Left lung (tissue), 10 donors: ENCODE results near the gene MOB3B. TPM values are rescaled to one million over a fixed set of nuclear protein-coding genes. Genes with fewer than 3 reads are reported as not detected.

ENCODE experiments used
- ATAC-seq: fragments of 200-7000 bp; cut with Tn5 transposase; one replicate; pipeline ENCODE4 v1.9.1; 2020; ENCODE audit warnings: moderate library complexity
- DNase-seq, 4 donors: peaks; one replicate each; pipeline ENCODE4 v3.0.0-alpha.2; 2013 to 2020
- H3K27ac ChIP-seq, 2 donors: fragments of 200-600 bp; sonication (generic) in 1 of 2; one replicate each; pipeline versions ENCODE4 v1.5.0 to v1.8.0; 2020 to 2021
- H3K27me3 ChIP-seq, 2 donors: fragments of 200-600 bp; sonication (generic) in 1 of 2; one replicate each; pipeline versions ENCODE4 v1.5.0 to v1.8.0; 2020 to 2021
- H3K36me3 ChIP-seq, 2 donors: fragments of 200-600 bp; sonication (generic) in 1 of 2; one replicate each; pipeline versions ENCODE4 v1.5.0 to v1.8.0; 2020 to 2021
- H3K4me1 ChIP-seq, 2 donors: fragments of 200-600 bp; one replicate each; pipeline ENCODE4 v1.8.0; 2021
- H3K4me3 ChIP-seq, 2 donors: fragments of 200-600 bp; sonication (generic) in 1 of 2; one replicate each; pipeline versions ENCODE4 v1.5.0 to v1.8.0; 2020 to 2021; ENCODE audit warnings: mild to moderate bottlenecking in 1 of 2
- H3K9me3 ChIP-seq, 2 donors: fragments of 200-600 bp; sonication (generic) in 1 of 2; one replicate each; pipeline versions ENCODE4 v1.5.0 to v1.8.0; 2020 to 2021
- CTCF ChIP-seq, 2 donors: fragments of 200-600 bp; sonication (generic) in 1 of 2; IDR thresholded peaks; one replicate each; pipeline versions ENCODE4 v1.5.0 to v1.8.0; 2021; ENCODE audit warnings: antibody characterized with exemption in 2 of 2
- intact Hi-C, 2 donors: fragments of 100-400 bp; cut with DNase I; formaldehyde crosslinking; loops; one replicate each; pipeline versions ENCODE4 v1.11.2 to v1.14.2; 2022
- polyA plus RNA-seq, 6 donors: library from polyadenylated mRNA; unstranded; fragments of 120-200 nt; gene quantifications; one replicate each; pipeline ENCODE4 v1.2.1, GENCODE V29; 2013; ENCODE audit not compliant: insufficient read length in 6 of 6
- total RNA-seq, 2 donors: library from RNA; stranded (reverse); fragmentation: NEBNext Ultra II Directional; extraction: Animal tissue kit (Norgen Biotek cat#: 25700); gene quantifications; one replicate each; pipeline ENCODE4 v1.2.1, GENCODE V29; 2021
- donor health status: DM: no; HTN: yes; CAD: no.
- donor health status: DM: no; HTN: no; CAD: no.

MOB3B gene
- total and polyA plus RNA-seq, 8 donors, result 7.2 to 18.3 (median 15.8) TPM

- intact Hi-C loops, result loop anchor here (5.0 to 10.0 kb wide), 2 partner anchors 189 to 196 kb away; partner anchors contain the start of gene MOB3B (in 1 of the 2)
- Histone ChIP-seq H3K27ac (peak overlapping the region; percentile 48 to 62), H3K9me3 (no peaks in the 10 kb centered on the region), H3K4me3 (no peak overlapping the region), H3K27me3 (no peaks in the 10 kb centered on the region), H3K4me1 (peaks cover 17 to 34% of the 10 kb centered on the region in 2 donors), H3K36me3 (no peaks in the 10 kb centered on the region)
- ATAC-seq (peak; percentile 3), DNase-seq (no peak)
- no peak for TF ChIP-seq CTCF (IDR thresholded peaks at IDR 0.05)
These were observed 191.1 kb downstream of the MOB3B start for GRCh38 chr9:27338527-27338903.

- Histone ChIP-seq H3K27ac (peak overlapping the region; percentile 48 to 62), H3K9me3 (no peaks in the 10 kb centered on the region), H3K4me3 (no peak overlapping the region), H3K36me3 (no peaks in the 10 kb centered on the region), H3K4me1 (peaks cover 19 to 37% of the 10 kb centered on the region in 2 donors), H3K27me3 (no peaks in the 10 kb centered on the region)
- DNase-seq, result peak in 1 of 4 donors; percentile 69
- peak; percentile 66 for ATAC-seq
- no peak for TF ChIP-seq CTCF (IDR thresholded peaks at IDR 0.05)
- intact Hi-C loops, result loop anchor here (5.0 to 10.0 kb wide), 2 partner anchors 189 to 197 kb away; partner anchors contain the start of gene MOB3B (in 1 of the 2)
These were observed 191.6 kb downstream of the MOB3B start for GRCh38 chr9:27337833-27338526.

GRCh38 chr9:27337236-27337635 is 192.4 kb downstream of the MOB3B start:
- Histone ChIP-seq H3K36me3 (no peaks in the 10 kb centered on the region), H3K9me3 (no peaks in the 10 kb centered on the region), H3K4me1 (peaks cover 19 to 37% of the 10 kb centered on the region in 2 donors), H3K4me3 (no peak overlapping the region), H3K27ac (no peak overlapping the region), H3K27me3 (no peaks in the 10 kb centered on the region)
- no peak for TF ChIP-seq CTCF (IDR thresholded peaks at IDR 0.05)
- intact Hi-C loops, result loop anchor here (5.0 to 10.0 kb wide), 2 partner anchors 190 to 198 kb away; partner anchors contain the start of gene MOB3B (in 1 of the 2)
- ATAC-seq, result no peak
- DNase-seq, result no peak

- intact Hi-C loops, result loop anchor here (5.0 to 10.0 kb wide), 2 partner anchors 190 to 198 kb away; partner anchors contain the start of gene MOB3B (in 1 of the 2)
- Histone ChIP-seq H3K27me3 (no peaks in the 10 kb centered on the region), H3K4me3 (no peak overlapping the region), H3K27ac (no peak overlapping the region), H3K4me1 (peaks cover 19 to 37% of the 10 kb centered on the region in 2 donors), H3K9me3 (no peaks in the 10 kb centered on the region), H3K36me3 (no peaks in the 10 kb centered on the region)
- TF ChIP-seq CTCF (IDR thresholded peaks at IDR 0.05), result no peak
- ATAC-seq (no peak), DNase-seq (peak in 1 of 4 donors; percentile 71)
These were observed 192.8 kb downstream of the MOB3B start for GRCh38 chr9:27336829-27337228.

GRCh38 chr9:27336126-27336525 is 193.5 kb downstream of the MOB3B start:
- DNase-seq (no peak), ATAC-seq (no peak)
- Histone ChIP-seq H3K27ac (no peak overlapping the region), H3K4me1 (peaks cover 19 to 36% of the 10 kb centered on the region in 2 donors), H3K4me3 (no peak overlapping the region), H3K36me3 (no peaks in the 10 kb centered on the region), H3K27me3 (no peaks in the 10 kb centered on the region), H3K9me3 (no peaks in the 10 kb centered on the region)
- intact Hi-C loops, result loop anchor here (5.0 to 10.0 kb wide), 2 partner anchors 191 to 199 kb away; partner anchors contain the start of gene MOB3B (in 1 of the 2)
- TF ChIP-seq CTCF (IDR thresholded peaks at IDR 0.05), result no peak
